Hematopoietic multipotent progenitor cell (in vitro differentiated cells): Measurements from ENCODE around the gene LIMS4. TPM values are rescaled to one million over a fixed set of nuclear protein-coding genes. Genes with fewer than 3 reads are reported as not detected.

Experiments
- small RNA-seq: library from RNA; depleted of rRNA; stranded (forward); fragments of <200 nt; gene quantifications from one replicate; pipeline ENCODE3, GENCODE V24; 2012
- total RNA-seq: library from RNA; depleted of rRNA; stranded (reverse); fragments of >200 nt; gene quantifications from one replicate; pipeline ENCODE4 v1.2.3, GENCODE V29; 2012

Gene LIMS4
- total RNA-seq, 1 donor = 0.54 TPM

Small RNAs within 50 kb of the gene (small RNA-seq; reads per million reads assigned to genes)
- gene AC108938.1 = not detected

Other genes starting within 250 kb of the LIMS4 start
- gene RGPD6, start 104.4 kb upstream of the LIMS4 start, total RNA-seq = 18.0 TPM
- 6.2 TPM for gene BUB1, start 205.2 kb upstream of the LIMS4 start, total RNA-seq